Left ventricle myocardium inferior (tissue), 1 donor: ENCODE measurements around the gene RBM44. TPM values are rescaled to one million over a fixed set of nuclear protein-coding genes. Genes with fewer than 3 reads are reported as not detected.

Experiments used
- DNase-seq: peaks from one replicate; pipeline ENCODE4 v3.0.0-alpha.2; 2020
- H3K27ac ChIP-seq: fragments of 200-600 bp; replicated peaks from 2 replicates; pipeline ENCODE4 v1.8.0; 2021
- H3K27me3 ChIP-seq: fragments of 200-600 bp; 2 replicates; pipeline ENCODE4 v1.8.0; 2021; ENCODE audit warnings: low read depth
- H3K36me3 ChIP-seq: fragments of 200-600 bp; 2 replicates; pipeline ENCODE4 v1.8.0; 2021
- H3K4me1 ChIP-seq: fragments of 200-600 bp; 2 replicates; pipeline ENCODE4 v1.8.0; 2021
- H3K4me3 ChIP-seq: fragments of 200-600 bp; 2 replicates; pipeline ENCODE4 v1.8.0; 2021; ENCODE audit warnings: mild to moderate bottlenecking, moderate library complexity
- H3K9me3 ChIP-seq: fragments of 200-600 bp; replicated peaks from 2 replicates; pipeline ENCODE4 v1.8.0; 2021
- CTCF ChIP-seq: fragments of 200-600 bp; IDR thresholded peaks from 2 replicates; pipeline ENCODE4 v1.8.0; 2021; ENCODE audit warnings: antibody characterized with exemption, mild to moderate bottlenecking, borderline replicate concordance
- intact Hi-C: fragments of 100-400 bp; cut with micrococcal nuclease; formaldehyde crosslinking; loops from one replicate; pipeline ENCODE4 v1.11.0; 2022
- total RNA-seq: library from RNA; stranded (reverse); fragmentation: NEBNext Ultra II Directional; extraction: Animal tissue kit (Norgen Biotek cat#: 25700); gene quantifications from one replicate; pipeline ENCODE4 v1.2.1, GENCODE V29; 2021
- donor health status: DM: no; HTN: yes; CAD: no; lungs with severe emphysema.

Gene RBM44
- total RNA-seq, 1 donor from 2014 or later: 0.27 TPM

GRCh38 chr2:237786936-237787335, 11.6 kb upstream of the RBM44 start:
- H3K4me3 ChIP-seq: no peak overlapping the region
- H3K27ac ChIP-seq: no peak overlapping the region
- TF ChIP-seq CTCF: no peak
- H3K9me3 ChIP-seq: peaks cover 12% of the 10 kb centered on the region
- H3K27me3 ChIP-seq: no peaks in the 10 kb centered on the region
- no peaks in the 10 kb centered on the region for H3K4me1 ChIP-seq
- intact Hi-C loops: no loop called here
- no peak for DNase-seq
- H3K36me3 ChIP-seq: peaks cover 26% of the 10 kb centered on the region

- intact Hi-C loops: no loop called here
- DNase-seq: no peak
- Histone ChIP-seq H3K27ac (no peak overlapping the region), H3K4me1 (no peaks in the 10 kb centered on the region), H3K9me3 (peaks cover 12% of the 10 kb centered on the region), H3K27me3 (no peaks in the 10 kb centered on the region), H3K36me3 (peaks cover 18% of the 10 kb centered on the region), H3K4me3 (no peak overlapping the region)
- TF ChIP-seq CTCF: no peak
Measured at GRCh38 chr2:237790353-237790752, 8.2 kb upstream of the RBM44 start.

GRCh38 chr2:237791977-237792727, 6.4 kb upstream of the RBM44 start:
- TF ChIP-seq CTCF: no peak
- H3K36me3 ChIP-seq: peaks cover 10% of the 10 kb centered on the region
- DNase-seq: no peak
- no peaks in the 10 kb centered on the region for H3K4me1 ChIP-seq
- no peak overlapping the region for H3K27ac ChIP-seq
- no peaks in the 10 kb centered on the region for H3K27me3 ChIP-seq
- H3K4me3 ChIP-seq: no peak overlapping the region
- H3K9me3 ChIP-seq: peaks cover 4% of the 10 kb centered on the region
- intact Hi-C loops: no loop called here

GRCh38 chr2:237797253-237797652, 1.3 kb upstream of the RBM44 start:
- H3K4me1 ChIP-seq: no peaks in the 10 kb centered on the region
- H3K27ac ChIP-seq: no peak overlapping the region
- no peaks in the 10 kb centered on the region for H3K36me3 ChIP-seq
- H3K9me3 ChIP-seq: peaks cover 18% of the 10 kb centered on the region
- H3K4me3 ChIP-seq: no peak overlapping the region
- no peaks in the 10 kb centered on the region for H3K27me3 ChIP-seq
- DNase-seq: no peak
- intact Hi-C loops: no loop called here
- TF ChIP-seq CTCF: no peak

GRCh38 chr2:237799060-237799428, 465 bp downstream of the RBM44 start:
- H3K36me3 ChIP-seq: no peaks in the 10 kb centered on the region
- H3K27me3 ChIP-seq: no peaks in the 10 kb centered on the region
- no peak for TF ChIP-seq CTCF
- no peak overlapping the region for H3K27ac ChIP-seq
- intact Hi-C loops: no loop called here
- no peaks in the 10 kb centered on the region for H3K4me1 ChIP-seq
- no peak overlapping the region for H3K4me3 ChIP-seq
- H3K9me3 ChIP-seq: peaks cover 18% of the 10 kb centered on the region
- DNase-seq: no peak
